Effector CD4-positive, alpha-beta T cell (primary cell): ENCODE data around the gene NMD3.
A peak's percentile ranks its signal among the peaks of the same experiment; 100 is the strongest.
"Not testable (repeated sequence)": the region's sequence is repeated elsewhere in the genome, so short reads cannot be mapped to it uniquely, and the experiment has no call there.

Source experiments
- DNase-seq: peaks from one replicate; pipeline ENCODE4 v3.0.0-alpha.2; 2020

Gene NMD3

DNA sequence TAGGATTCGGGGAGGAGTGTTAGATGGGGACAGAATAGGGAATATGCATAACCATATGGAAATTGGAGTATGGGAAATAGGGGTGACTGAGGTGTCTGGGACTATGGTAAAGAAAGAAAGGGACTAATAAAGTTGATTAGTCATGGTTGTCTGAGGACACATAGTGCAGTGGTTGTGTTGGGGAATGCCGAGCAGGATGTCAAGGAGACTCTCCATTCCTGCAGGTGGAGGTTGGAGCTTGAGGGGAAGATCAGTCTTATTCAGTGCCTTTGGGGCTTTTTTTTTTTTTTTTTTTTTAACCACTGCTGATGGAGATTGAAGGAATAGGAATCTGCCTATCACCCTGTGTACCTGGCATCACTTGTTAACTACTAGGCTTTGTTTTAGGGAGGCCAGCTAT is 10.8 kb downstream of the NMD3 start:
- no peak for DNase-seq

DNA sequence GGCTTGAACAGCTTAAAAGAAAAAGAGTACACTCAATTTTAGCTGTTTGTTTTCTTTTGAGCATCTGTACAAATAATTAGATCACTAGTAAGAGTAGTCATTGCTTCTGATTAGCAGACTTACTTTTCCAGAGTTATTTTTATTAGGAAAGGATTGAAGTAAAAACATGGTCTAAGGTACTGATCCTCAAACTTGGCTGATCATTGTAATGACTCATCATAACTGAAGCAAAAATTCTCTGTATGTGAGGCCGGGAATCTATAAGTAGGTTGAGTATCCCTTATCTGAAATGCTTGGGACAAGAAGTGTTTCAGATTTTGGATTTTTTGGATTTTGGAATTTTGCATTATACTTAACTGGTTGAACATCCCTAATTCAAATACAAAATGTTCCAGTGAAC is 12.4 kb downstream of the NMD3 start:
- DNase-seq: no peak

- DNase-seq: no peak
Measured at GRCh38 chr3:161236240-161236639, 15.1 kb downstream of the NMD3 start.

- no peak for DNase-seq
Measured at GRCh38 chr3:161239700-161240099, 18.6 kb downstream of the NMD3 start.

- no peak for DNase-seq
Measured at GRCh38 chr3:161244538-161244937, 23.4 kb downstream of the NMD3 start.

DNA sequence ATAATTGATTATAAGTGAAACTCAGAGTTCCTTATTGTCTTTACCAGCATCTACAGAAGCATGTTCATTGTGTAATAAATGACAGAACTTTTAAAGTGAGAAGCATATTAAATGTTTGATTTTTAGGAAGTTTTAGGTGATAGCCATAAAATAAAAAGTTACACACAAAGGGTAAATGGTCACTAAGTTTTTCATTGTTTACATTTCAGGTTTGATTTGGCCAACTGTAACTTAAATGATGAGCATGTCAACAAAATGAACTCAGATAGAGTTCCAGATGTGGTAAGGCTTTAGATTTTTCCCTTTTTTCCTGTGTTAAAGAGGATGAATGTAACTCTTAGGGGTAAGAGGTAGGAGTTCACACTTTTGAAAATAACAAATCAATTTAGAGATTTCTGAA is 25.9 kb downstream of the NMD3 start:
- DNase-seq: no peak

GRCh38 chr3:161250116-161250515 is 29.0 kb downstream of the NMD3 start:
- DNase-seq: no peak

DNA sequence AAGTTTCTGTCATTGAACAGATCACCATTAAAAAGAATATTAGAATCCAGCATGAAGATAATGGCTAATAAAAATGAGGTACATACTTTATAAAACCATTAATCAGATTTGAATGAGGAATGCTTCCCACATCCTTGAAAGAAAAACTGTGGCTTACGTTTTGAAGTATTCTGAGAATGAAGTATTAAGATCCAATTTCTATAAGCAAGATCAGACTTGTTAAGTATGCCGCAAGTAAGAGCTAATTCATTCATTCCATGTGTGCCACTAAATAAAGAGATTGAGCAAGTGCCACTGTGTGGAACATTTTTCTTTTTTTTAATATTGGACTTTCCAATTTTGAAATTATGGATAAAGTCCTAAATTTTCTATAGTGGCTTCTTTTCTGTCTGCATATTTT is 30.6 kb downstream of the NMD3 start:
- no peak for DNase-seq

- no peak for DNase-seq
Measured at GRCh38 chr3:161252143-161252542, 31.0 kb downstream of the NMD3 start.

DNA sequence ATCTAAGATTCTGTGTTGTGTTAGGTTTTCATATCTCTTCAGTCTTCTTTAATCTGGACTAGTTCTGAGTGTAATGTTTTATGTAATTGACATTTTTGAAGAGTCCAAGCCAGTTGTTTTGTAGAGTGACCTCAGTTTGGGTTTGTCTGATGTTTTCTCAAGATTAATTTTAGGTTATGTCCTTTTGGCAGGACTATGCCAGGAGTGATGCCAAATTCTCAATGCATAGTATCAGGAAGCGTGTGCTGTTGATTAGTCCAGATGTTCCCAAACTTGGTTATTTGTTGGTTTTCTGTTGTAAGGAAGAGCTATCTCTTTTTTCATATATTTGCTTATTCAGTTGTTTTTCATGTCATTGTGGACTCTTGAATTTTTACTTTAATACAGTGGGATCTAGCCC is 32.6 kb downstream of the NMD3 start:
- no peak for DNase-seq

DNA sequence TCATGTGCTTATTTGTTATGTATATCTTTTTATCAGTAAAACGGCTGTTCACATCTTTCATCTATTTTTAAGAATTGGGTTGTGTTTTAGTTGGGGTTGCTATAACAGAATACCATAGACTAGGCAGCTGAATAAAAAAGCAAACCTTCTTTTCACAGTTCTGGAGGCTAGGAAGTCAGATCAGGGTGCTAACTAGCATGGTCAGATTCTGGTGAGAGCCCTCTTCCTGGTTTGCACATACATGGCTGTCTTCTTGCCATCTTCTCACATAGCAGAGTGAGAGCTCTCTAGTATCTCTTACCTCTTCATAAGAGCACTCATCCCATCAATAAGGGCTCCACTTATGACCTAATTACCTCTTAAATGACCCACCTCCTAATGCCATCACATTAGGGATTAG is 33.8 kb downstream of the NMD3 start:
- no peak for DNase-seq

GRCh38 chr3:161263057-161263456 is 41.9 kb downstream of the NMD3 start:
- no peak for DNase-seq

DNA sequence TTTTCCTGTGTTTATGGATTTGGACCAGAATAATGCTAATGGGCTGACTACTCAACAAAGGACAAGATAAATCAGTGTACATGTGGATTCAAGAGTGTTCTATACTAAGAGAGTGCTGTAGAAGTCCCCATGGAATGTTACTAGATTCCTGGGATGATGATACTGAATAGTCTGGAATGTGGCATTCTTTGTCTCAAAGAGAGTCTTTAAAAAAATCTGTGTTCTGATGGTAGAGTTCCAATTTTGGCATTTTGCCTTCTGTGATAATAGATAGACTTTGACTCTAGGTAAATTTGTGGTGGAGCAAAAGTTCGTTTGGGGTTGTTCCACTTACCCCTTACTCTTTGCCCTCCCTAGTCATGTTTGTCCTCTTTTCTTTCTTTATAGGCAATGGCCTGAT is 43.7 kb downstream of the NMD3 start:
- no peak for DNase-seq

- DNase-seq: no peak
Measured at GRCh38 chr3:161265916-161266571, 44.9 kb downstream of the NMD3 start.

GRCh38 chr3:161266731-161267150 is 45.6 kb downstream of the NMD3 start:
- DNase-seq: no peak

DNA sequence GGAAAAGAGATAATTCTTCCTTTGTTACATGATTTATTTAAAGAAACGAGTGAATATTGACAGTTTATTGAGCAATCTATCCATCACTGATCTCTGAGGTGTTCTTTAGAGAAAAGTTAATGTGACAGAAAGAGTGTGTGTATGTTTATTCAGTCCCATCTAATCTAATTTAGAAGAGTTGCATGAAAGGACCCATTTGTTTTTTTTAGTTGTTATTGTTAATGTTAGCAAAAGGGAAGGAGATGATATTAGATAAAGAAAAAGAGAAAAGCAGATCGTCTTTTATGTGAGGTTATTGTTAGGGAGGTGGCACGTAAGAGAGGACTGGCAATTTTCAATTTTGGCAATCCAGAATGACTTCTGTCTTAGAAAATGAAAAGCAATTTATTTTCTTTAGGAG is 46.5 kb downstream of the NMD3 start:
- DNase-seq: no peak

- DNase-seq: no peak
Measured at GRCh38 chr3:161268601-161269000, 47.5 kb downstream of the NMD3 start.

DNA sequence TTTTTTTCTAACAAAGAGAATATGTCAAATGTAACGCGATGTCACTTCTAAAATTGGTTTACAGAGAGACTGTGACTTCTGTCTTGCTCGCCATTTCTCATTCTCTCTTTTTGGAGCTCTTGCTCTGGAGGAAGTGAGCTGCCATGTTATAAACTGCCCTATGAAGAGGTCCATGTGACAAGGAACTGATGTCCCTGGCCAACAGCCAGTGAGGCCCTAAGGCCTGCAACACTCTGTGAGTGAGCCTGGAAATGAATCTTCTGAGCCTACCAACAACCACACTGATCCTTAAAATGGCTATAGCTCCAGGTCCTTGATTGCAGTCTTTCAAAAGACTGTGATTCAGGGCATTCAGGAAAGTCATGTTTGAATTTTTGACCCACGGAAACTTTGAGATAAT is 49.9 kb downstream of the NMD3 start:
- no peak for DNase-seq

GRCh38 chr3:161271646-161272045 is 50.5 kb downstream of the NMD3 start:
- no peak for DNase-seq

- DNase-seq: no peak
Measured at GRCh38 chr3:161272524-161272923, 51.4 kb downstream of the NMD3 start.

DNA sequence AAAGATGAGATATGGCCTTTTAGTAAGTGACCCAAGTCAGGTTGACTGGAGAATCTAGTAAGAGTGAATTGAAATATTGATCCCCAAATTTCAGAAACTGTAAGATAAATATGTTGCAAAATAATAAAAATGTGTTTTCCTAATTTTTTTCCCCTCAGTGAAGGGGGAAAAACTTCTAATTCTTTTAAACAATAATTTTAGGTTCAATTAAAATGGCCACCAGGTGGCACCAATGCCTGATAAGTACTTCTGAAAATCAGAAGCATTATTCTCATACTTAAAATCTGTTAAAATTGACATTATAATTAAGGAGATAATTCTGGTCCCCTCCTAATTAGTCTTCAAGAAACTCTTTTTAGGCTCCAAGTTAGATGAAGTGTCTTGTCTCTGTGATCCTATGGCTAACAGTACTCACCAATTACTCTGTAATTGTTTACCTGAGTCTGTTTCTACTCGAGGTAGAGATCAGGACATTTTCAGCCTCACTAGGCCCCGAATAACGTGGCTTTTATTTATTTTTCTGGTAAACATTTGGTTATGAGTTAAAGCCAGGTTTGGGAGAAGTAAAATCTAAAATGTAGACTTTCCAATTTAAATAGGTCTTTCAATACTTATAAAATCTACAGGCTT is 52.6 kb downstream of the NMD3 start:
- peak; percentile 28 for DNase-seq

DNA sequence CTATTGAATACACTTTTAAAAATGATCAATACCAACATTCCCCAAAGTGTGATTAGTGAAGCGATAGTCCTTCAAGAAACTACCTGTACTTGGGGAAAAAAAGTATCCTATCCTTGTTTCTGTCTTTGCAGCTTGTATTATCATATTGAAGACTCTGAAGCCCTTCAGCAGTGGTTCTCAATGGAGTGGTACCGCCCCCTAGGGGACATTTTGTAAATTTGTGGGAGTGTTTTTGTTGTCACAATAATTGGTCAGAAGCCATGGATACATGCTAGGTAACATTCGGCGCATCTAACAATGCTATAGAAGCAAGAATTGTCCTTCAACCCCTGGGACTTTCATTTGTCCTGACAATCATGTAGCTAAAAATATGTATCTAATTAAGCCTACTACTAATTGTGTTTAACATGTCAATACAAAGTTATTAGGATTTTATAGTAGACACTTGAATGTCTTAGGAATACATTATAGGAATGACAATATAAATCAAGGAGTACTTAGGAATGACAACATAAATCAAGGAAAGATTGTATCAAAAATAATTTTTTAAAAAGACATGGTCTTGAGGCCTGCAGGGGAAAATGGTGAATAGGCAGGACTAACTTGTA is 53.7 kb downstream of the NMD3 start:
- peak; percentile 2 for DNase-seq

GRCh38 chr3:161275919-161276318 is 54.8 kb downstream of the NMD3 start:
- no peak for DNase-seq

- not testable (repeated sequence) for DNase-seq
Measured at GRCh38 chr3:161282387-161282786, 61.3 kb downstream of the NMD3 start.

DNA sequence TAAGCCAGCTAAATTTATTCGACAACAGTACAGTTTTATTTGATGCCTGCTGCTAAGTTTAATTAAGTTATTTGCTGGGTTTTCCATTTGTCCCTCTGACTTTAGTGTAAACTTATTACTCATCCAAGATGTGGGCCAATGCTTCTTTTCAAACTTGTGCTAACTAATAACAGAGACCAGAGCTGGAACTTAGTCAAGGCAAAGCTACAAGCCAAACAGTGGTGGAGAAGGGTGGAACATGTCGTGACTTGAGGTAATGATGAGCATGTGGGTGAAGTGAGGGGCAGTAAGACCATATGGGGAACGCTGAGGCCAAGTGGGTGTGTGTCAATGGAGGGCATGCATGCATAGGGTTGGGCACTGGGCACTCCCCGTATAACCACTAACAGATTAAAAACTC is 63.9 kb downstream of the NMD3 start:
- DNase-seq: no peak
